Measurements from ENCODE around the gene PARD6G. TPM values are rescaled to one million over a fixed set of nuclear protein-coding genes. Genes with fewer than 3 reads are reported as not detected.

Gene PARD6G
- polyA plus RNA-seq, 4 donors, result 0.45 to 4.9 (median 2.8) TPM

Other genes with a start within 250 kb of the PARD6G start
- gene RBFA, start 213.1 kb downstream of the PARD6G start, polyA plus RNA-seq, result 10 to 100 TPM in 3 of 4 donors, 1 to 10 TPM in 1; 8.1 to 30.4 (median 23.4) TPM
- 10 to 100 TPM in 1 of 4 donors, 1 to 10 TPM in 3; 6.5 to 15.8 (median 7.8) TPM for gene ADNP2, start 138.3 kb downstream of the PARD6G start, polyA plus RNA-seq

Measured in small intestine (tissue), 4 donors.